ENCODE results near the gene STOML1.

STOML1 gene

GRCh38 chr15:73950479-73950830 is 41.6 kb downstream of the STOML1 start:
- no peak for DNase-seq (ENCODE audit: low spot score)
- TF ChIP-seq CTCF (IDR thresholded peaks at IDR 0.05): no peak
- no peak overlapping the region for H3K4me3 ChIP-seq
- peak overlapping the region; percentile 97 to 99 for H3K27ac ChIP-seq

GRCh38 chr15:73949496-73949895 is 42.6 kb downstream of the STOML1 start:
- Histone ChIP-seq H3K27ac (peak overlapping the region; percentile 97 to 99), H3K4me3 (no peak overlapping the region)
- TF ChIP-seq CTCF (IDR thresholded peaks at IDR 0.05): no peak
- no peak for DNase-seq (ENCODE audit: low spot score)

GRCh38 chr15:73948982-73949381 is 43.1 kb downstream of the STOML1 start:
- H3K4me3 ChIP-seq: no peak overlapping the region
- no peak for TF ChIP-seq CTCF (IDR thresholded peaks at IDR 0.05)
- DNase-seq (ENCODE audit: low spot score): no peak
- H3K27ac ChIP-seq: peak overlapping the region in 1 of 2 donors; percentile 99

GRCh38 chr15:73948396-73948795 is 43.7 kb downstream of the STOML1 start:
- TF ChIP-seq CTCF (IDR thresholded peaks at IDR 0.05): no peak
- H3K4me3 ChIP-seq: no peak overlapping the region
- no peak overlapping the region for H3K27ac ChIP-seq
- DNase-seq (ENCODE audit: low spot score): no peak

- no peak for DNase-seq (ENCODE audit: low spot score)
- H3K4me3 ChIP-seq: no peak overlapping the region
- TF ChIP-seq CTCF (IDR thresholded peaks at IDR 0.05): no peak
- peak overlapping the region in 1 of 2 donors; percentile 14 for H3K27ac ChIP-seq
Observed at GRCh38 chr15:73947651-73948050, 44.4 kb downstream of the STOML1 start.

- peak overlapping the region in 1 of 2 donors; percentile 14 for H3K27ac ChIP-seq
- no peak for DNase-seq (ENCODE audit: low spot score)
- no peak overlapping the region for H3K4me3 ChIP-seq
- TF ChIP-seq CTCF (IDR thresholded peaks at IDR 0.05): no peak
Observed at GRCh38 chr15:73946795-73947370, 45.2 kb downstream of the STOML1 start.

GRCh38 chr15:73946046-73946721 is 45.9 kb downstream of the STOML1 start:
- DNase-seq (ENCODE audit: low spot score): no peak
- H3K4me3 ChIP-seq: no peak overlapping the region
- H3K27ac ChIP-seq: peak overlapping the region in 1 of 2 donors; percentile 59
- TF ChIP-seq CTCF (IDR thresholded peaks at IDR 0.05): no peak
